Measurements from ENCODE around the gene MMEL1.
A peak's percentile ranks its signal among the peaks of the same experiment; 100 is the strongest.
"Not testable (repeated sequence)": the region's sequence is repeated elsewhere in the genome, so short reads cannot be mapped to it uniquely, and the experiment has no call there.

The MMEL1 gene

GRCh38 chr1:2574350-2574749 is 58.5 kb downstream of the MMEL1 start:
- ATAC-seq (replicated peaks; ENCODE audit: extremely low read depth, poor library complexity, severe bottlenecking) = no peak
- peaks cover 13% of the 10 kb centered on the region for H3K9me3 Mint-ChIP-seq
- no peaks in the 10 kb centered on the region for H3K27me3 Mint-ChIP-seq
- no peak overlapping the region for H3K4me3 Mint-ChIP-seq
- H3K27ac Mint-ChIP-seq (ENCODE audit: low read depth) = no peak overlapping the region
- peaks cover 22% of the 10 kb centered on the region for H3K4me1 Mint-ChIP-seq
- no peak for DNase-seq (ENCODE audit: low spot score in 2 of 2)
- peaks cover 9% of the 10 kb centered on the region for H3K36me3 Mint-ChIP-seq (ENCODE audit: insufficient read depth)

DNA sequence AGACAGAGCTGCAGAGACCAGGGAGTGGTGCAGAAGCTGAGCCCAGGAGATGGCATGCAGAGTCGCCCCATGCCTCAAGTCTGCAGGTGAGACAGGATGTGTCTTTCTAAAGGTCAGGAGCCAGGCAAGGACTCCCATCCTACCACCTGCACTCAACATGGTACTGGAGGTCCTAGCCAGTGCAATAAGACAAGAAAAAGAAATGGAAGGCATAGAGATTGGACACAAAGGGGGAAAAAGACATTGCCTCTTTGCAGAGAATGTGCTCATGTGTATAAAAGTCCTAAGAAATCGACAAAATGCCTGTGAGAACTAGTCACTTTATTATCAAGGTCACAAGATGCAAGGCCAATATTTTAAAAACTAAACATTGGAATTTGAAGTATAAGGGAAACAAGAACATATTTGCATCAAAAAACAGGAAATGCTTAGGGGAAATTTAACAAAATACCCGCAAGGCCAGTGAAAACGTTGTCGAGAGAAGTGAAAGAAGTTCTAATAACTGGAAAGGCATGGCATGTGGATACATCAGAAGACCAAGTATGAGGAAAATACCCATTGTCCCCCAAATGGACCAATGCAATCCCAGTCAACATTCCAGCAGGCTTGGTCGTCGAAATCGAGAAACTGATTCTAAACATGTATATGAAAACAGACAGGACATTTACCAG is 59.4 kb downstream of the MMEL1 start:
- Mint-ChIP-seq H3K4me1 (peaks cover 13% of the 10 kb centered on the region), H3K4me3 (no peak overlapping the region), H3K27me3 (no peaks in the 10 kb centered on the region), H3K36me3 (ENCODE audit: insufficient read depth) (peaks cover 9% of the 10 kb centered on the region), H3K27ac (ENCODE audit: low read depth) (peak overlapping the region; percentile 22), H3K9me3 (peaks cover 13% of the 10 kb centered on the region)
- DNase-seq (ENCODE audit: low spot score in 2 of 2) (no peak), ATAC-seq (replicated peaks; ENCODE audit: extremely low read depth, poor library complexity, severe bottlenecking) (no peak)

DNA sequence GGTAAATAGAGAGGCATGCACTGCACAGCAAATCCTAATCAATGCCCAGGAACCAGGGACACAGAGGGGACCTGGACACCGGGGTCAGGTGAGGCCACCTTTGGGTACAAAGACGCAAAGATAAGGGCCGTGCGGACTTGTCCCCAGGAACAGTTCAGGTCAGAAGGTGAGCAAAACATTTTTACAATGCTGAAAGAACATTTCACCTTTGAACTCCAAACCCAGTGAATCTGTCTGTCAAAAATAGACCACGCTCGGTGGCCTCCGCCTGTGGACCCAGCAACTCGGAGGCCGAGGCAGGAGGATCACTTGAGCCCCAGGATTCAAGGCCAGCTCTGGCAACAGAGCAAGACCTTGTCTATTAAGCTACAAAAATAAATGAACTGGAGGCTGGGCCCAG is 61.5 kb downstream of the MMEL1 start:
- H3K4me1 Mint-ChIP-seq = peaks cover 7% of the 10 kb centered on the region
- peaks cover 1% of the 10 kb centered on the region for H3K36me3 Mint-ChIP-seq (ENCODE audit: insufficient read depth)
- H3K27me3 Mint-ChIP-seq = no peaks in the 10 kb centered on the region
- DNase-seq (ENCODE audit: low spot score in 2 of 2) = no peak
- no peak overlapping the region for H3K27ac Mint-ChIP-seq (ENCODE audit: low read depth)
- H3K4me3 Mint-ChIP-seq = no peak overlapping the region
- peaks cover 13% of the 10 kb centered on the region for H3K9me3 Mint-ChIP-seq
- no peak for ATAC-seq (replicated peaks; ENCODE audit: extremely low read depth, poor library complexity, severe bottlenecking)

GRCh38 chr1:2570332-2570731 is 62.5 kb downstream of the MMEL1 start:
- Mint-ChIP-seq H3K27ac (ENCODE audit: low read depth) (no peak overlapping the region), H3K9me3 (peaks cover 13% of the 10 kb centered on the region), H3K4me3 (no peak overlapping the region), H3K4me1 (peaks cover 7% of the 10 kb centered on the region), H3K27me3 (no peaks in the 10 kb centered on the region), H3K36me3 (ENCODE audit: insufficient read depth) (peaks cover 1% of the 10 kb centered on the region)
- no peak for DNase-seq (ENCODE audit: low spot score in 2 of 2)
- ATAC-seq (replicated peaks; ENCODE audit: extremely low read depth, poor library complexity, severe bottlenecking) = no peak

DNA sequence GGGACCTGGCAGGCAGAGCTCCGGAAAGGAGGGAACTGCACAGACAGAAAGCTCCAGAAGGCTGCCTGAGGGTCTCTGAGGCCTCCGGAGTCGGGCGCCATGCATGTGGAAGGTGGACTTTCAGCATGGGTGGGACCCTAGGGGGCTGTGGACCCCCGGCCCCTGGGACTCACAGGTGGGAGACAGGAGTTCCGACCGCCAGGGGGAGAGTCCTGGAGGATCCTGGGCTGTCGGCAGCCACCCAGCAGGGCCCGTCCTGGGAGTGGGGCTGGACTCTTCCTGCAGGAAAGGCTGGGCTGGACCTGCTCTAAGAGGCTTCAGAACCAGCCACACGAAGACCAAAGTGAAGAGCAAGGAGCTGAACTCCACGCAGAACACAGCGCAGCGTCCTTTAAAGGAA is 63.1 kb downstream of the MMEL1 start:
- not testable (repeated sequence) for ATAC-seq (replicated peaks; ENCODE audit: extremely low read depth, poor library complexity, severe bottlenecking); H3K36me3 Mint-ChIP-seq (ENCODE audit: insufficient read depth); DNase-seq (ENCODE audit: low spot score in 2 of 2); H3K4me1 Mint-ChIP-seq; H3K27me3 Mint-ChIP-seq; H3K27ac Mint-ChIP-seq (ENCODE audit: low read depth); H3K4me3 Mint-ChIP-seq
- peaks cover 13% of the 10 kb centered on the region for H3K9me3 Mint-ChIP-seq

DNA sequence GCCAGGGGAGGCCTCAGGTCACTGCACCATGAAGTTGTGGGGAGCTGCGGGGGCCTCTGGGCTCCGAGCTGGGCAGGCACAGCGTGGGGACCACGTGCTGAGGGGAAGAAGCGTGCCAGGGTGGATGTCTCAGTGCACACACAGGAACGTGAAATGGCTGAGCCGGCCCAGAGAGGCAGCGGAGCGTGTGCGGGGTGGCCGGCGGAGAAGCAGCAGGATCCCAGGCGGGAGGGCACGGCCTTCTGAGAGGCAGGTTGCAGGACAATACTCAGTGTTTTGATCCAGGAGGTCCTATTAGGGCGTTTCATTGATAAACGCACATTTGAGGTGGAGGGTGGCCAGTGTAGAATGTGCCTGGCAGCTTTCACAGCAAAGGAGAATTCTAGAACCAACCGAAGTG is 63.8 kb downstream of the MMEL1 start:
- no peak overlapping the region for H3K4me3 Mint-ChIP-seq
- no peak for DNase-seq (ENCODE audit: low spot score in 2 of 2)
- peaks cover 13% of the 10 kb centered on the region for H3K9me3 Mint-ChIP-seq
- ATAC-seq (replicated peaks; ENCODE audit: extremely low read depth, poor library complexity, severe bottlenecking) = no peak
- H3K4me1 Mint-ChIP-seq = peaks cover 6% of the 10 kb centered on the region
- no peak overlapping the region for H3K27ac Mint-ChIP-seq (ENCODE audit: low read depth)
- H3K36me3 Mint-ChIP-seq (ENCODE audit: insufficient read depth) = peaks cover 1% of the 10 kb centered on the region
- H3K27me3 Mint-ChIP-seq = no peaks in the 10 kb centered on the region

DNA sequence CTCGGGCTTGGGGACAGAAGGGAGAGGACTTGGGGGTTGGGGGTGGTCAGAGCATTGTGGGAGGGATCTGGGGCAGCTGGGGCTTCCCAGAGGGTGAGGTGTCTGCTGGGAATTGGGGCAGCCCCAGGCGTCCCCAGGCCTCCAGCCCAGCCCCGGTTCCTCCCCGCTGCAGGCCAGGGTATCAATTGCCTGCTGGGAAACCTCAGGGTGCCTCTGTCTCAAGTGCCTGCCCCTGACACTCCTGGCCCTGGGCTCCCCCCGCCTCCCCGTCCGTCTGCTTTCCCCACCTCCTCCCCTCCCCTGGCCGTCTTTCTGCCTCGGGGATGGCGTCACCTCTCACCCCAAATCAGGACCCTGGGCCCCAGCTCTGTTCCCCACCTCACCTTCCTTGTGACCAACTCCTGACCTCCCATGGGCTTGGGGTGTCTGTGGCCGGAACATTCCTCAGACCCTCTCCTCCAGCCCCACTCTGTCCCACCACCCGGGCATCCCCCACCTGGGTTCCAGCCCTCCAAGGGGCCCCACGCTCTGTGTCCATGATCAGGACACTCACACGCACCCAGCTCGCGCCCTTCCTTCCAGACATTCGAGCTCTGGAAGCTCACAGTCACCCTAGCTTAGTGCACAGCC is 64.5 kb downstream of the MMEL1 start:
- H3K27ac Mint-ChIP-seq (ENCODE audit: low read depth); H3K4me3 Mint-ChIP-seq; ATAC-seq (replicated peaks; ENCODE audit: extremely low read depth, poor library complexity, severe bottlenecking): not testable (repeated sequence)

GRCh38 chr1:2567083-2567679 is 65.6 kb downstream of the MMEL1 start:
- Mint-ChIP-seq H3K9me3 (no peaks in the 10 kb centered on the region), H3K36me3 (ENCODE audit: insufficient read depth) (peaks cover 1% of the 10 kb centered on the region), H3K27ac (ENCODE audit: low read depth) (no peak overlapping the region), H3K4me1 (no peaks in the 10 kb centered on the region), H3K4me3 (no peak overlapping the region), H3K27me3 (no peaks in the 10 kb centered on the region)
- ATAC-seq (replicated peaks; ENCODE audit: extremely low read depth, poor library complexity, severe bottlenecking) = no peak
- DNase-seq (ENCODE audit: low spot score in 2 of 2) = no peak

More for the DNA sequence above, 64.5 kb downstream of the MMEL1 start:
- not testable (repeated sequence) for H3K36me3 Mint-ChIP-seq (ENCODE audit: insufficient read depth); DNase-seq (ENCODE audit: low spot score in 2 of 2); H3K27me3 Mint-ChIP-seq; H3K9me3 Mint-ChIP-seq; H3K4me1 Mint-ChIP-seq

DNA sequence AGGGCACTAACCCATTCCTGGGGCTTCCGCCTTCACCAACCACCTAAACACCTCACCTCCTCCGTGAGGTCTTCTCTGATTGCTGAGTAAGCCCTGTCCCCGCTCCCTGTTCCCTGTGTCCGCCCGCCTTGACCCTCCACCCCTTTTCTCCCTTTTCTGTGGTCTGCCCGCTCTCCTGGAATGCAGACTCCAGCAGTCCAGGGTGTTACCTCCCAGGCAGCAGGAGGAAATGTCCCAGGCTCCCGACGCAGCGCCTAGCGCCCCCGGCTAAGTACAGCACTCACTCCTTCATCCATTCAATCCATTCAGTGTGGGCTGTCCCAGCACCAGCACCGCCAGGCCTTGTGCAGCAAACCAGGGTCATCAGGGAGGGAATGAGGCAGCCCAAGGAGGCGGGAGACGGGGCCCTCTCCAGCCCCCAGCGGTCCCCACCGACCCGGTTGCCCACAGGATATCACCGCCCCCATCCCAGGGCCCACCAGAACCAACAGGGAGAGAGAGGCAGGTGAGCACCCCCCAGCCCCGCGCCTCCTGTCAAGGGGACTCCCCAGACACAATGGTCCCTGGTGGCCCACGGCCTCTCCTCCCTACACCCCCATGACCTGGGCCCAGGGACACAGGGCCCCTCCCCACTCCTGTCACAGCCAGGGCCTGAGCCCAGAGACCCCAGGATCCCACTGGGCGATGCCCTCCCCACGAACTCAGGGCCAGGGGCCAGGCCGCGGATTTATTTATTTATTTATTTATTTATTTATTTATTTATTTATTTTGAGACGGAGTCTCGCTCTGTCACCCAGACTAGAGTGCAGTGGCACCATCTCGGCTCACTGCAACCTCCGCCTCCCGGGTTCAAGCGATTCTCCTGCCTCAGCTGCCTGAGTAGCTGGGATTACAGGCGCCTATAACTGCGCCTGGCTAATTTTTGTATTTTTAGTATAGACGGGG is 66.4 kb downstream of the MMEL1 start:
- H3K27me3 Mint-ChIP-seq = no peaks in the 10 kb centered on the region
- DNase-seq (ENCODE audit: low spot score in 2 of 2) (no peak), ATAC-seq (replicated peaks; ENCODE audit: extremely low read depth, poor library complexity, severe bottlenecking) (no peak)
- no peaks in the 10 kb centered on the region for H3K4me1 Mint-ChIP-seq
- H3K4me3 Mint-ChIP-seq = no peak overlapping the region
- H3K9me3 Mint-ChIP-seq = no peaks in the 10 kb centered on the region
- H3K27ac Mint-ChIP-seq (ENCODE audit: low read depth) = no peak overlapping the region
- H3K36me3 Mint-ChIP-seq (ENCODE audit: insufficient read depth) = peaks cover 1% of the 10 kb centered on the region

GRCh38 chr1:2564815-2565374 is 67.9 kb downstream of the MMEL1 start:
- H3K27me3 Mint-ChIP-seq = no peaks in the 10 kb centered on the region
- DNase-seq (ENCODE audit: low spot score in 2 of 2) = no peak
- H3K4me1 Mint-ChIP-seq = no peaks in the 10 kb centered on the region
- H3K36me3 Mint-ChIP-seq (ENCODE audit: insufficient read depth) = peaks cover 2% of the 10 kb centered on the region
- ATAC-seq (replicated peaks; ENCODE audit: extremely low read depth, poor library complexity, severe bottlenecking) = no peak
- H3K9me3 Mint-ChIP-seq = no peaks in the 10 kb centered on the region
- H3K27ac Mint-ChIP-seq (ENCODE audit: low read depth) = peak overlapping the region; percentile 25
- H3K4me3 Mint-ChIP-seq = no peak overlapping the region

- Mint-ChIP-seq H3K27me3 (no peaks in the 10 kb centered on the region), H3K9me3 (no peaks in the 10 kb centered on the region), H3K4me1 (no peaks in the 10 kb centered on the region), H3K36me3 (ENCODE audit: insufficient read depth) (peaks cover 6% of the 10 kb centered on the region), H3K27ac (ENCODE audit: low read depth) (no peak overlapping the region), H3K4me3 (no peak overlapping the region)
- ATAC-seq (replicated peaks; ENCODE audit: extremely low read depth, poor library complexity, severe bottlenecking) (no peak), DNase-seq (ENCODE audit: low spot score in 2 of 2) (no peak)
These were observed 68.6 kb downstream of the MMEL1 start for GRCh38 chr1:2564006-2564814.
